Keratinocyte (primary cell): ENCODE measurements around the gene MAJIN.

Experiments
- EZH2 ChIP-seq: IDR thresholded peaks from one replicate; pipeline ENCODE4 v1.6.1; 2012; ENCODE audit warnings: inconsistent platforms, mild to moderate bottlenecking, low read length, moderate library complexity
- TF ChIP-seq, protein P1 (sequence below), 3 experiments: IDR thresholded peaks in 1 of 3; conservative IDR thresholded peaks in 1 of 3; optimal IDR thresholded peaks in 1 of 3; 2 replicates in 2 of 3; 3 replicates in 1 of 3; pipeline versions ENCODE3 to v1.5.1; 2011; ENCODE audit warnings: low read length in 3 of 3, mild to moderate bottlenecking in 3 of 3, moderate library complexity in 2 of 3, control low read depth in 1 of 3, inconsistent platforms in 1 of 3; ENCODE audit not compliant: insufficient read depth in 2 of 3; ENCODE audit errors: extremely low read depth in 1 of 3

DNA sequence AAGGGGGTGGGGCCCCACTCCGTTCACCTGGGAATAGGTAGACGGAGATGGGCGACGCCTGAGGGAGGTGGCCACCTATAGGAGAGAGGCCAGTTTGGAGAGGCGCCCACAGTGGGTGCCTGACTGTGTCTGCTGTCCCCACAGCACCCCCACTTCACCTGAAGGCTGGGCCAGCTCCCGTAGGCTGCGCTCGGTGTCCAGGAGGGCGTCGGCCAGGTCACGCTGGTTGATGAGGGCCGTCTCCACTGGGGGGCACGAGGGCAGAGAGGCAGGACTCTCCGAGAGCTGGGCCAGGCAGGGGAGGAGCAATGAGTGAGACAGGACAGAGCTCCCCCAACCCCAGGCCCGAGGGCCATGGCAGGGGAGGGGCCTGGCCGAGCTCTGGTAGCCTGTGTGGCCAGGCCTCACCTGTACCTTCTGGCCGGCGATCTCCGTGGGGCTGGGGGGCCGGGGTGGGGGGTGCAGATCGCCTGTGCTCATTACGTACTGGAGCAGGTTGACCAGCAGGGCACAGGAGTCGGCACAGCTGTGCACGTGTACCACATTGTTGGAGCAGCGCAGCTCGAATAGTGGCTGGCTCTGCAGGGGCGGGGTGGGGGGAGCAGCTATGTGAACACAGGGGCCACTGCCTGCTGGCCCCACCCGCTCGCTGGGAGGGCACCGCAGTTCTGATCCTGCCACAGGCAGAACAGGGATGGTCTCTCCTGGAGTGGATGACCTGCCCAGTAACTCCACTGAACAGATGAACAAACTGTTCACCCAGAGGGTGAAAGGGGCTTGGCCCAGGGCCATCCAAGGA is 69.6 kb downstream of the MAJIN start:
- TF ChIP-seq, protein P1, sequence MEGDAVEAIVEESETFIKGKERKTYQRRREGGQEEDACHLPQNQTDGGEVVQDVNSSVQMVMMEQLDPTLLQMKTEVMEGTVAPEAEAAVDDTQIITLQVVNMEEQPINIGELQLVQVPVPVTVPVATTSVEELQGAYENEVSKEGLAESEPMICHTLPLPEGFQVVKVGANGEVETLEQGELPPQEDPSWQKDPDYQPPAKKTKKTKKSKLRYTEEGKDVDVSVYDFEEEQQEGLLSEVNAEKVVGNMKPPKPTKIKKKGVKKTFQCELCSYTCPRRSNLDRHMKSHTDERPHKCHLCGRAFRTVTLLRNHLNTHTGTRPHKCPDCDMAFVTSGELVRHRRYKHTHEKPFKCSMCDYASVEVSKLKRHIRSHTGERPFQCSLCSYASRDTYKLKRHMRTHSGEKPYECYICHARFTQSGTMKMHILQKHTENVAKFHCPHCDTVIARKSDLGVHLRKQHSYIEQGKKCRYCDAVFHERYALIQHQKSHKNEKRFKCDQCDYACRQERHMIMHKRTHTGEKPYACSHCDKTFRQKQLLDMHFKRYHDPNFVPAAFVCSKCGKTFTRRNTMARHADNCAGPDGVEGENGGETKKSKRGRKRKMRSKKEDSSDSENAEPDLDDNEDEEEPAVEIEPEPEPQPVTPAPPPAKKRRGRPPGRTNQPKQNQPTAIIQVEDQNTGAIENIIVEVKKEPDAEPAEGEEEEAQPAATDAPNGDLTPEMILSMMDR (optimal IDR thresholded peaks at IDR 0.05 in 1 of 3, IDR thresholded peaks at IDR 0.05 in 1 of 3, conservative IDR thresholded peaks at IDR 0.05 in 1 of 3; ENCODE audit: extremely low read depth in 1 of 3, insufficient read depth in 2 of 3, low read length in 3 of 3), result no peak
- TF ChIP-seq EZH2, result no peak
